Measurements from ENCODE around the gene C1QTNF4. TPM values are rescaled to one million over a fixed set of nuclear protein-coding genes. Genes with fewer than 3 reads are reported as not detected.

The C1QTNF4 gene
- total RNA-seq, 4 donors from 2014 or later = 0.68 to 7.8 (median 1.8) TPM

- TF ChIP-seq EP300 (IDR thresholded peaks at IDR 0.05; ENCODE audit: low read depth) (no peak), POLR2A (IDR thresholded peaks at IDR 0.05) (no peak), POLR2AphosphoS5 (IDR thresholded peaks at IDR 0.05) (no peak), CTCF (IDR thresholded peaks at IDR 0.05) (no peak)
- Histone ChIP-seq H3K27me3 (no peaks in the 10 kb centered on the region), H3K4me3 (no peak overlapping the region), H3K27ac (no peak overlapping the region), H3K36me3 (peaks cover 0 to 80% (median 30%) of the 10 kb centered on the region in 4 donors), H3K9me3 (no peaks in the 10 kb centered on the region), H3K4me1 (no peaks in the 10 kb centered on the region)
- in situ Hi-C loops (cut with MboI; ENCODE audit: low pct_ligation_motif_present in 1 of 4, low pct_unique_long_range_greater_than_20kb in 1 of 4, low sequenced_read_pairs in 3 of 4) = no loop called here
- no peak for DNase-seq
- intact Hi-C loops (cut with DNase I; ENCODE audit: low total_unique reads) = no loop called here
- WGBS, 2 donors (ENCODE audit: low coverage in 1 of 2) = 62 to 77% methylated on average over 4 to 5 of the region's 5 CpGs
Measured at GRCh38 chr11:47631473-47631872, 37.3 kb upstream of the C1QTNF4 start.

- WGBS, 2 donors (ENCODE audit: low coverage in 1 of 2) = 90 to 95% methylated on average over 2 to 4 of the region's 4 CpGs
- H3K36me3 ChIP-seq = peaks cover 0 to 84% (median 36%) of the 10 kb centered on the region in 4 donors
Measured at GRCh38 chr11:47628026-47628425, 33.8 kb upstream of the C1QTNF4 start.

GRCh38 chr11:47626234-47626633 lies 32.0 kb upstream of the C1QTNF4 start:
- intact Hi-C loops (cut with DNase I; ENCODE audit: low total_unique reads) (no loop called here), in situ Hi-C loops (cut with MboI; ENCODE audit: low pct_ligation_motif_present in 1 of 4, low pct_unique_long_range_greater_than_20kb in 1 of 4, low sequenced_read_pairs in 3 of 4) (no loop called here)
- Histone ChIP-seq H3K4me3 (no peak overlapping the region), H3K36me3 (peaks cover 0 to 91% (median 41%) of the 10 kb centered on the region in 4 donors), H3K27me3 (no peaks in the 10 kb centered on the region), H3K4me1 (no peaks in the 10 kb centered on the region), H3K9me3 (no peaks in the 10 kb centered on the region), H3K27ac (no peak overlapping the region)
- TF ChIP-seq POLR2AphosphoS5 (IDR thresholded peaks at IDR 0.05) = no peak
- TF ChIP-seq EP300 (IDR thresholded peaks at IDR 0.05; ENCODE audit: low read depth) = no peak
- TF ChIP-seq POLR2A (IDR thresholded peaks at IDR 0.05) = no peak
- TF ChIP-seq CTCF (IDR thresholded peaks at IDR 0.05) = no peak
- DNase-seq = no peak
- 92 to 100% methylated on average over 2 to 8 of the region's 8 CpGs for WGBS, 2 donors (ENCODE audit: low coverage in 1 of 2)

More at GRCh38 chr11:47628026-47628425, 33.8 kb upstream of the C1QTNF4 start:
- no peak for TF ChIP-seq POLR2AphosphoS5 (IDR thresholded peaks at IDR 0.05)
- TF ChIP-seq CTCF (IDR thresholded peaks at IDR 0.05) = no peak
- TF ChIP-seq POLR2A (IDR thresholded peaks at IDR 0.05) = no peak
- no peak for TF ChIP-seq EP300 (IDR thresholded peaks at IDR 0.05; ENCODE audit: low read depth)
- in situ Hi-C loops (cut with MboI; ENCODE audit: low pct_ligation_motif_present in 1 of 4, low pct_unique_long_range_greater_than_20kb in 1 of 4, low sequenced_read_pairs in 3 of 4) = no loop called here
- Histone ChIP-seq H3K27ac (no peak overlapping the region), H3K9me3 (no peaks in the 10 kb centered on the region), H3K4me1 (no peaks in the 10 kb centered on the region), H3K4me3 (no peak overlapping the region), H3K27me3 (no peaks in the 10 kb centered on the region)
- no peak for DNase-seq
- intact Hi-C loops (cut with DNase I; ENCODE audit: low total_unique reads) = no loop called here

- intact Hi-C loops (cut with DNase I; ENCODE audit: low total_unique reads) (no loop called here), in situ Hi-C loops (cut with MboI; ENCODE audit: low pct_ligation_motif_present in 1 of 4, low pct_unique_long_range_greater_than_20kb in 1 of 4, low sequenced_read_pairs in 3 of 4) (no loop called here)
- peaks cover 0 to 7% (median 0%) of the 10 kb centered on the region in 4 donors for H3K4me1 ChIP-seq
- H3K27ac ChIP-seq = no peak overlapping the region
- H3K4me3 ChIP-seq = no peak overlapping the region
- H3K27me3 ChIP-seq = no peaks in the 10 kb centered on the region
- TF ChIP-seq EP300 (IDR thresholded peaks at IDR 0.05; ENCODE audit: low read depth) (no peak), CTCF (IDR thresholded peaks at IDR 0.05) (no peak), POLR2A (IDR thresholded peaks at IDR 0.05) (no peak)
- DNase-seq = no peak
- no peaks in the 10 kb centered on the region for H3K9me3 ChIP-seq
- WGBS, 2 donors (ENCODE audit: low coverage in 1 of 2) = 70 to 86% methylated on average over 2 of the region's 2 CpGs
- peaks cover 0 to 61% (median 23%) of the 10 kb centered on the region in 4 donors for H3K36me3 ChIP-seq
Measured at GRCh38 chr11:47620836-47621378, 26.7 kb upstream of the C1QTNF4 start.

Data from transverse colon (tissue), 4 donors.